ENCODE measurements around the gene MAP3K2. TPM values are rescaled to one million over a fixed set of nuclear protein-coding genes. Genes with fewer than 3 reads are reported as not detected.

MAP3K2 gene
- total RNA-seq, 2 donors from 2014 or later, result 29.3 to 31.2 TPM

DNA sequence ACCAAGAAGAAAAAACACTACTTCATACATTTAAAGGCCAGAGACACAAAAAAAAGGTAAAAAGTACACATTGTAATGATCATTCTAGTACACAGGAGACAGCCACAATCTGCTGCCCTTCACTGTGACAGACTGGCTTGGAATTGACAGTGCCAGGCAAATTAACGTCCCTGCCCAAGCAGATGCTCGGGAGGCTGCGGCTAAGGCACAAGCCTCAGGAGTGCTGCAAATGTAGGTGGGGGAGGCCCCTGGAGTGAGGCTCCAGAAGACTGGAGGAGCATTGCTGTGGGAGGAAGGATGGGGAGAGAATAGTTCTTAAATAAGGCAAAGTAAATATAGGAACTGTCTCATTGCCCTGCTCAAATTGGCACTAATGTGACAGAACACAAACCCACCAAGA is 112.4 kb downstream of the MAP3K2 start:
- ATAC-seq, result no peak
- DNase-seq, result no peak
- intact Hi-C loops (cut with DNase I), result no loop called here

- intact Hi-C loops (cut with DNase I), result no loop called here
- DNase-seq (no peak), ATAC-seq (no peak)
These were observed 117.1 kb downstream of the MAP3K2 start for GRCh38 chr2:127270663-127271062.

DNA sequence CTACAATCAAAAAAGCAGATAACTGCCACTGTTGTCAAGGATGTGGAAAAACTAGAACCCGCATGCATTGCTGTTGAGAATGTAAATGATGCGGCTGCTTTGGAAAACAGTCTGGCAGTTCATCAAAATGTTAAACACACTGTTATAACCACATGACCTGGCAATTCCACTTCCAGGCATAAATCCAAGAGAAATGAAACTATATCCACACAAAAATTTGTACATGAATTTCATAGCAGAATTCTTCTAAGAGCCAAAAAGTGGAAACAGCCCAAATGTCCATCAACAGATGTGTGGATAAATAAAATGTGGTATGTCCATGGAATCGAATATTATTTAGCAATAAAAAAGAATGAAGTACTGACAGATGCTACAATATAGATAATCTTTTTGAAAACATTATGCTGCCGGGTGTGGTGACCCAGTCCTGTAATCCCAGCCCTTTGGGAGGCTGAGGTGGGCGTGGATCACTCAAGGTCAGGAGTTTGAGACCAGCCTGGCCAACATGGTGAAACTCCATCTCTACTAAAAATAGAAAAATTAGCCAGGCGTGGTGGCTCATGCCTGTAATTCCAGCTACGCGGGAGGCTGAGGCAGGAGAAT is 125.9 kb downstream of the MAP3K2 start:
- DNase-seq (no peak), ATAC-seq (no peak)
- intact Hi-C loops (cut with DNase I), result no loop called here

GRCh38 chr2:127259355-127259754 is 128.4 kb downstream of the MAP3K2 start:
- intact Hi-C loops (cut with DNase I), result no loop called here
- ATAC-seq (no peak), DNase-seq (no peak)

- ATAC-seq, result no peak
- intact Hi-C loops (cut with DNase I), result no loop called here
- DNase-seq, result no peak
These were observed 130.9 kb downstream of the MAP3K2 start for GRCh38 chr2:127256866-127257265.

DNA sequence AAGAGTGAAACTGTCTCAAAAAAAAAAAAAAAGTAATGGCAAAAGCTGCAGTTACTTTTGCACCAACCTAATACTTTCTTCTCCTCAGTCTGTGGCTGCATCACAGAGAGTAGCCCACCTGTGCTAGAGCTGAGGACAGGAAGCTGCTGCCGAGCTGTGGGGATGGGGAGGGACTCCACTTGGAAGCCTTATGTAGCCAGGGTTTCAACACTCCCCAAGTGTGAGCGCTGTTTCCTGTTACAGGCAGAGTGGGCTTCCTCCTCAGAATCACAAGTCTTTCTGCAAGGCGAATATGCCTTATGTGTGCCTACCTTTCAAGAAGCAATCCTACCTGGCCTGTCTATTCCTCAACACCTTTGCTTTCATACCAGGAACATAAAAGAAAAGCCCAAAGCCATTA is 131.4 kb downstream of the MAP3K2 start:
- intact Hi-C loops (cut with DNase I), result no loop called here
- DNase-seq, result no peak
- ATAC-seq, result no peak

GRCh38 chr2:127255721-127256120 is 132.1 kb downstream of the MAP3K2 start:
- ATAC-seq (no peak), DNase-seq (no peak)

GRCh38 chr2:127255146-127255545 is 132.6 kb downstream of the MAP3K2 start:
- intact Hi-C loops (cut with DNase I), result no loop called here
- DNase-seq (no peak), ATAC-seq (peak in 1 of 2 donors; percentile 43)

More at GRCh38 chr2:127255721-127256120, 132.1 kb downstream of the MAP3K2 start:
- intact Hi-C loops (cut with DNase I), result no loop called here

- no peak for ATAC-seq
- intact Hi-C loops (cut with DNase I), result no loop called here
- no peak for DNase-seq
These were observed 133.3 kb downstream of the MAP3K2 start for GRCh38 chr2:127254386-127254981.

Small RNAs within 50 kb of the gene (microRNA-seq; reads per million reads assigned to microRNA genes)
- gene MIR4783, result 0 reads per million in 2 donors

Other genes starting within 250 kb of the MAP3K2 start
- gene CYP27C1, start 167.7 kb downstream of the MAP3K2 start, total RNA-seq, result under 1 TPM; 0.21 TPM
- 10 to 100 TPM; 21.6 to 22.1 TPM for gene ERCC3, start 93.8 kb downstream of the MAP3K2 start, total RNA-seq
- gene PROC, start 30.5 kb upstream of the MAP3K2 start, total RNA-seq, result not detected
- gene IWS1, start 138.5 kb upstream of the MAP3K2 start, total RNA-seq, result 10 to 100 TPM; 41.9 to 49.7 TPM
- under 1 TPM; 0.27 to 0.89 TPM for gene MYO7B, start 147.7 kb upstream of the MAP3K2 start, total RNA-seq

Data from left cardiac atrium (tissue), 4 donors.